Activated B cell treated with CpG ODN at 0.5 μM for 24 hours (primary cell): ENCODE data around the gene RPS15. TPM values are rescaled to one million over a fixed set of nuclear protein-coding genes. Genes with fewer than 3 reads are reported as not detected.

ENCODE experiments used
- ATAC-seq: fragments of 200-7000 bp; cut with Tn5 transposase; one replicate; pipeline ENCODE4 v1.10.0; 2021; ENCODE audit warnings: low read depth, mild to moderate bottlenecking, moderate library complexity
- CTCF ChIA-PET: fragments of 350-600 bp; sonication (Branson Sonifier 250); formaldehyde crosslinking; loops from one replicate; lab custom pipeline; 2021; ENCODE audit warnings: antibody characterized with exemption; lab: Charles Lee
- POLR2A ChIA-PET: fragments of 350-600 bp; sonication (Branson Sonifier 250); formaldehyde crosslinking; loops from one replicate; lab custom pipeline; 2021; ENCODE audit warnings: antibody characterized with exemption; lab: Charles Lee
- DNase-seq: peaks from one replicate; pipeline ENCODE4 v3.0.0; 2022
- H3K27ac Mint-ChIP-seq: one replicate; pipeline ENCODE4 v1.8.0; 2020; ENCODE audit warnings: mixed read lengths
- H3K27me3 Mint-ChIP-seq: one replicate; pipeline ENCODE4 v1.8.0; 2021; ENCODE audit warnings: mixed read lengths
- H3K36me3 Mint-ChIP-seq: one replicate; pipeline ENCODE4 v1.8.0; 2021; ENCODE audit warnings: low read depth, mixed read lengths
- H3K4me1 Mint-ChIP-seq: one replicate; pipeline ENCODE4 v1.8.0; 2021; ENCODE audit warnings: mixed read lengths
- H3K4me3 Mint-ChIP-seq: one replicate; pipeline ENCODE4 v1.8.0; 2020; ENCODE audit warnings: mild to moderate bottlenecking, mixed read lengths
- H3K9me3 Mint-ChIP-seq: one replicate; pipeline ENCODE4 v1.8.0; 2020; ENCODE audit warnings: mixed read lengths
- CTCF ChIP-seq: fragments of 200-600 bp; IDR thresholded peaks from one replicate; pipeline ENCODE4 v1.8.0; 2022; ENCODE audit warnings: antibody characterized with exemption, mild to moderate bottlenecking
- intact Hi-C: fragments of 100-400 bp; cut with micrococcal nuclease; formaldehyde crosslinking; loops from one replicate; pipeline ENCODE4 v1.15.1; 2024
- total RNA-seq: library from RNA; stranded (reverse); gene quantifications from 2 replicates; pipeline ENCODE4 v1.2.3, GENCODE V29; 2022

The RPS15 gene
- total RNA-seq, 1 donor from 2014 or later, result 1,788 TPM

GRCh38 chr19:1399079-1399478 is 39.1 kb upstream of the RPS15 start:
- peaks cover 13% of the 10 kb centered on the region for H3K4me1 Mint-ChIP-seq
- no peaks in the 10 kb centered on the region for H3K9me3 Mint-ChIP-seq
- ChIA-PET POLR2A (no interaction called here), CTCF (no interaction called here)
- peaks cover 6% of the 10 kb centered on the region for H3K27me3 Mint-ChIP-seq
- H3K4me3 Mint-ChIP-seq, result no peak overlapping the region
- DNase-seq (no peak), ATAC-seq (no peak)
- peaks cover 3% of the 10 kb centered on the region for H3K36me3 Mint-ChIP-seq
- TF ChIP-seq CTCF, result no peak
- intact Hi-C loops, result no loop called here
- H3K27ac Mint-ChIP-seq, result no peak overlapping the region

- peaks cover 6% of the 10 kb centered on the region for H3K27me3 Mint-ChIP-seq
- H3K36me3 Mint-ChIP-seq, result no peaks in the 10 kb centered on the region
- DNase-seq (no peak), ATAC-seq (no peak)
- TF ChIP-seq CTCF, result no peak
- ChIA-PET POLR2A (no interaction called here), CTCF (no interaction called here)
- H3K4me3 Mint-ChIP-seq, result no peak overlapping the region
- H3K27ac Mint-ChIP-seq, result no peak overlapping the region
- H3K9me3 Mint-ChIP-seq, result no peaks in the 10 kb centered on the region
- peaks cover 13% of the 10 kb centered on the region for H3K4me1 Mint-ChIP-seq
- intact Hi-C loops, result loop anchor here (10.0 kb wide), 1 partner anchor 715 kb away; no protein-coding TSS in a partner anchor
Observed at GRCh38 chr19:1399745-1400144, 38.5 kb upstream of the RPS15 start.

DNA sequence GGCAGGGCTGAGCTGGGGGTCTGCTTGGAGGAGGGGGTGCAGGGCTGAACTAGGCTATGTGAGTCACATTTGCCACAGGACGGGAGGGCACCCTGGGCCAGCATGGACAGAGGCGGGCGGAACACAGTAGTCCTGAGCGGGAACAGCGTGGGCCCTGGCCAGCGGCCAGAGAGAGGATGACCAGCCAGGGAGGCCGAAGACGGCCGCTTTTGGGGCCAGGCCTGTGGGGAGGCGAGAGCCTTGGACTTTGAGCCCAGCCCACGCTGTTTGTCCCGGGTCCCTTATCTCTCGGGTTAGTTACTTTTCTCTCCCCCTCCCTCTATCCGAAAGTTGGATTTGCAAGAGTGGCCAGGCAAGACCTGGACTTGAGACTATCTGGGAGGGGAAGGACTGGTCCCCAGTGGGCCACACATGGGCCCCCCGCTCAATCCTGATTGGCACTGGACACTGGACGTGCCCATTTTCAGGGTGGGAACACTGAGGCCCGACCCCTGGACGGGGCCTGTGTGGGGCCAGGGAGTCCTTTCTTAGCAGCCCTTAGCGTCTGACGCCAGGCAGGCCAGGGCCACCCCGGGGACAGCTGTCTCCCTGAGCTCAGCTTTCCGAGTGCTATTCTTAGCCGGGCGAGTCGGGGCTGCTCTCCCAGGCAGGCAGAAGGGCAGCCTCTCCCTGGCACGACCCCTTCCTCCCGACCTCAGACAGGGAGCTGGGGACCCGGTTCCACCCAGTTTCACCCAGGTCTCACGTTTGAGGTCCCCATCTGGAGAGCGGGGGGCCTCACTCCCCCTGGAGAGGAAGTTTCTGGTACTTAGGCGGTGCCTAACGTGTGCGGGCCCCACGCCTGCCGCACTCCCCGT is 37.7 kb upstream of the RPS15 start:
- DNase-seq (no peak), ATAC-seq (peak; percentile 32)
- intact Hi-C loops, result loop anchor here (10.0 kb wide), 1 partner anchor 716 kb away; no protein-coding TSS in a partner anchor
- ChIA-PET CTCF (no interaction called here), POLR2A (interaction anchor here (1.1 kb wide), 1 partner anchor 17 kb away, joined by 3 read pairs; no protein-coding TSS in a partner anchor)
- Mint-ChIP-seq H3K36me3 (no peaks in the 10 kb centered on the region), H3K27ac (no peak overlapping the region), H3K4me3 (peak overlapping the region; percentile 66), H3K9me3 (no peaks in the 10 kb centered on the region), H3K4me1 (peaks cover 13% of the 10 kb centered on the region), H3K27me3 (peaks cover 6% of the 10 kb centered on the region)
- no peak for TF ChIP-seq CTCF

- Mint-ChIP-seq H3K9me3 (no peaks in the 10 kb centered on the region), H3K4me1 (peaks cover 15% of the 10 kb centered on the region), H3K36me3 (no peaks in the 10 kb centered on the region), H3K27me3 (peaks cover 6% of the 10 kb centered on the region), H3K27ac (no peak within 1 kb of the TSS), H3K4me3 (peak within 1 kb of the TSS; percentile 66)
- TF ChIP-seq CTCF, result no peak
- intact Hi-C loops, result loop anchor here (10.0 kb wide), 1 partner anchor 717 kb away; no protein-coding TSS in a partner anchor
- ATAC-seq (peak; percentile 89), DNase-seq (peak; percentile 62)
- POLR2A ChIA-PET, result interaction anchor here (1.1 kb wide), 1 partner anchor 18 kb away, joined by 3 read pairs; no protein-coding TSS in a partner anchor
- CTCF ChIA-PET, result no interaction called here
Observed at GRCh38 chr19:1401138-1401888, 36.9 kb upstream of the RPS15 start, which contains the start of gene GAMT. Gene GAMT (minus strand): TSS chr19:1401542. CDS start chr19:1401476, 66 bp downstream.

DNA sequence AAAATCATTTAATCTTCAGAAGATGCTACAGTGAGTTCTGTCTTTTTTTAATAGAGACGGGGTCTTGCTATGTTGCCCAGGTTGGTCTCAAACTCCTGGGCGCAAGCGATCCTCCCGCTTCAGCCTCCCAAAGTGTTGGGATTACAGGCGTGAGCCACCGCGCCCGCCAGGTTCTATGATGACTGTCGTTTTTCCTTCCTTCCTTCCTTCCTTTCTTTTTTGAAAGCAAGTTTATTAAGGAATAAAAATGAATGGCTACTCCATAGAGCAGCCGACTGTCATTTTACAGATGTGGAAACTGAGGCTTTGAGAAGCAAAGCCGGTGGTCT is 36.3 kb upstream of the RPS15 start:
- POLR2A ChIA-PET, result no interaction called here
- no peak for ATAC-seq

More for the DNA sequence above, 36.3 kb upstream of the RPS15 start:
- no peak for TF ChIP-seq CTCF
- no peak overlapping the region for H3K27ac Mint-ChIP-seq
- intact Hi-C loops, result loop anchor here (10.0 kb wide), 1 partner anchor 717 kb away; no protein-coding TSS in a partner anchor
- CTCF ChIA-PET, result no interaction called here
- H3K4me3 Mint-ChIP-seq, result peak overlapping the region; percentile 64
- no peaks in the 10 kb centered on the region for H3K36me3 Mint-ChIP-seq
- no peaks in the 10 kb centered on the region for H3K9me3 Mint-ChIP-seq
- peaks cover 20% of the 10 kb centered on the region for H3K4me1 Mint-ChIP-seq
- peaks cover 6% of the 10 kb centered on the region for H3K27me3 Mint-ChIP-seq
- no peak for DNase-seq
